Astrocyte (in vitro differentiated cells and primary cell): ENCODE data around the gene SMARCA4. TPM values are rescaled to one million over a fixed set of nuclear protein-coding genes. Genes with fewer than 3 reads are reported as not detected.
"Not testable (repeated sequence)": the region's sequence is repeated elsewhere in the genome, so short reads cannot be mapped to it uniquely, and the experiment has no call there.

Experiments used
- DNase-seq: peaks from one replicate; pipeline ENCODE4 v3.0.0-alpha.2; 2010; ENCODE audit warnings: low read depth
- FAIRE-seq: peaks from 2 replicates; lab custom pipeline; 2011; peaks lifted over from hg19 to GRCh38; lab: Jason Lieb, UNC
- H2AFZ ChIP-seq: 2 replicates; pipeline ENCODE4 v1.6.0; 2012; ENCODE audit warnings: low read depth, low read length, inconsistent platforms
- H3K27ac ChIP-seq: 2 replicates; pipeline ENCODE4 v1.5.1; 2011; ENCODE audit warnings: low read depth, low read length, inconsistent platforms
- H3K27me3 ChIP-seq: 2 replicates; pipeline ENCODE4 v1.6.0; 2011; ENCODE audit warnings: low read length, inconsistent platforms; ENCODE audit not compliant: insufficient read depth
- H3K36me3 ChIP-seq: 2 replicates; pipeline ENCODE4 v1.5.1; 2011; ENCODE audit warnings: low read length, inconsistent platforms; ENCODE audit not compliant: insufficient read depth
- H3K4me1 ChIP-seq: 2 replicates; pipeline ENCODE4 v1.5.1; 2011; ENCODE audit warnings: low read length, inconsistent platforms; ENCODE audit not compliant: insufficient read depth
- H3K4me2 ChIP-seq: 2 replicates; pipeline ENCODE4 v1.6.0; 2012; ENCODE audit warnings: low read length, inconsistent platforms
- H3K4me3 ChIP-seq: 2 replicates; pipeline ENCODE4 v1.5.1; 2011; ENCODE audit warnings: low read depth, mild to moderate bottlenecking, low read length, inconsistent platforms; ENCODE audit not compliant: insufficient read depth
- H3K79me2 ChIP-seq: 2 replicates; pipeline ENCODE4 v1.6.0; 2012; ENCODE audit warnings: mild to moderate bottlenecking, low read length, inconsistent platforms; ENCODE audit not compliant: insufficient read depth
- H3K9ac ChIP-seq: 2 replicates; pipeline ENCODE4 v1.6.0; 2012; ENCODE audit warnings: mild to moderate bottlenecking, low read length, inconsistent platforms
- H3K9me3 ChIP-seq: 2 replicates; pipeline ENCODE4 v1.5.1; 2012; ENCODE audit warnings: low read depth, mild to moderate bottlenecking, low read length, inconsistent platforms; ENCODE audit not compliant: insufficient read depth
- H4K20me1 ChIP-seq: 2 replicates; pipeline ENCODE4 v1.6.0; 2012; ENCODE audit warnings: low read length, inconsistent platforms; ENCODE audit not compliant: insufficient read depth
- H3K27ac Mint-ChIP-seq: one replicate; pipeline ENCODE4 v1.8.0; 2021; ENCODE audit warnings: mild to moderate bottlenecking, mixed read lengths; ENCODE audit not compliant: unreplicated experiment
- H3K27me3 Mint-ChIP-seq: one replicate; pipeline ENCODE4 v1.8.0; 2021; ENCODE audit warnings: low read depth, mixed read lengths; ENCODE audit not compliant: unreplicated experiment
- H3K36me3 Mint-ChIP-seq: one replicate; pipeline ENCODE4 v1.8.0; 2021; ENCODE audit warnings: low read depth, mixed read lengths; ENCODE audit not compliant: unreplicated experiment
- H3K4me1 Mint-ChIP-seq: one replicate; pipeline ENCODE4 v1.8.0; 2021; ENCODE audit warnings: low read depth, mixed read lengths; ENCODE audit not compliant: unreplicated experiment
- H3K4me3 Mint-ChIP-seq: one replicate; pipeline ENCODE4 v1.8.0; 2021; ENCODE audit warnings: mild to moderate bottlenecking, moderate library complexity, mixed read lengths; ENCODE audit not compliant: unreplicated experiment
- H3K9me3 Mint-ChIP-seq: one replicate; pipeline ENCODE4 v1.8.0; 2021; ENCODE audit warnings: mild to moderate bottlenecking, mixed read lengths; ENCODE audit not compliant: unreplicated experiment
- EZH2 ChIP-seq: IDR thresholded peaks from 2 replicates; pipeline ENCODE4 v1.6.1; 2012; ENCODE audit warnings: mild to moderate bottlenecking, low read length, inconsistent platforms; ENCODE audit not compliant: insufficient read depth
- total RNA-seq: library from RNA; stranded (reverse); gene quantifications from 2 replicates; pipeline ENCODE4 v1.2.1, GENCODE V29; 2021
- TF ChIP-seq, protein P1 (sequence below): IDR thresholded peaks from 2 replicates; pipeline ENCODE4 v1.5.1; 2011; ENCODE audit warnings: low read depth, mild to moderate bottlenecking, inconsistent platforms, low read length, moderate library complexity; ENCODE audit not compliant: insufficient read depth

Gene SMARCA4
- total RNA-seq, 1 donor from 2014 or later = 159 TPM

DNA sequence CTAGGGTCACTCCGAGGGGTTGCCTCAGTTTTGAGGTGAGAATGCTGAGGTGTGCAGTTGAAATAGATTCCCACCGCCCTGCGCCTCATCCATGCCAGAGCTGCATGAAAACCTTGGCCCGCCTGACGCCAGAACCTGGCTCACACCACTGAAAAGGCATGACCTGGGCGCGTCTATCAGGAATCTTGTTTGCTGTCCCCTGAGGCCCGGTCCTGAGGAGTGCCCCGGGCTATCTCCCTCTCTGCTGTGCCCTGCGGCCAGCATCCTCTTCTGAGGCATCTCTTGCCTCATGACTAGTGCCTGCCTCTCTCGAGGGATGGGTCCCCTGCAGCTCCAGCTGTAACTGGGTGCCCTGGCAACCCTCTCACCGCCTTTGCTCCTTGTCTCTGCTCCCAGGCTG is 28.1 kb downstream of the SMARCA4 start:
- DNase-seq (no peak), FAIRE-seq (no peak)
- H3K9me3 Mint-ChIP-seq = no peaks in the 10 kb centered on the region
- no peaks in the 10 kb centered on the region for H3K27me3 Mint-ChIP-seq
- Histone ChIP-seq H3K9me3 (no peaks in the 10 kb centered on the region), H3K79me2 (peaks cover 33% of the 10 kb centered on the region), H3K4me1 (no peaks in the 10 kb centered on the region), H4K20me1 (peaks cover 61% of the 10 kb centered on the region), H3K9ac (no peak overlapping the region), H3K4me2 (no peak overlapping the region), H3K27me3 (no peaks in the 10 kb centered on the region), H3K27ac (no peak overlapping the region), H2AFZ (no peak overlapping the region), H3K36me3 (peaks cover 28% of the 10 kb centered on the region), H3K4me3 (no peak overlapping the region)
- no peak overlapping the region for H3K27ac Mint-ChIP-seq
- H3K4me3 Mint-ChIP-seq = no peak overlapping the region
- H3K36me3 Mint-ChIP-seq = peaks cover 17% of the 10 kb centered on the region
- TF ChIP-seq EZH2 = no peak
- TF ChIP-seq, protein P1, sequence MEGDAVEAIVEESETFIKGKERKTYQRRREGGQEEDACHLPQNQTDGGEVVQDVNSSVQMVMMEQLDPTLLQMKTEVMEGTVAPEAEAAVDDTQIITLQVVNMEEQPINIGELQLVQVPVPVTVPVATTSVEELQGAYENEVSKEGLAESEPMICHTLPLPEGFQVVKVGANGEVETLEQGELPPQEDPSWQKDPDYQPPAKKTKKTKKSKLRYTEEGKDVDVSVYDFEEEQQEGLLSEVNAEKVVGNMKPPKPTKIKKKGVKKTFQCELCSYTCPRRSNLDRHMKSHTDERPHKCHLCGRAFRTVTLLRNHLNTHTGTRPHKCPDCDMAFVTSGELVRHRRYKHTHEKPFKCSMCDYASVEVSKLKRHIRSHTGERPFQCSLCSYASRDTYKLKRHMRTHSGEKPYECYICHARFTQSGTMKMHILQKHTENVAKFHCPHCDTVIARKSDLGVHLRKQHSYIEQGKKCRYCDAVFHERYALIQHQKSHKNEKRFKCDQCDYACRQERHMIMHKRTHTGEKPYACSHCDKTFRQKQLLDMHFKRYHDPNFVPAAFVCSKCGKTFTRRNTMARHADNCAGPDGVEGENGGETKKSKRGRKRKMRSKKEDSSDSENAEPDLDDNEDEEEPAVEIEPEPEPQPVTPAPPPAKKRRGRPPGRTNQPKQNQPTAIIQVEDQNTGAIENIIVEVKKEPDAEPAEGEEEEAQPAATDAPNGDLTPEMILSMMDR = no peak
- H3K4me1 Mint-ChIP-seq = no peaks in the 10 kb centered on the region

DNA sequence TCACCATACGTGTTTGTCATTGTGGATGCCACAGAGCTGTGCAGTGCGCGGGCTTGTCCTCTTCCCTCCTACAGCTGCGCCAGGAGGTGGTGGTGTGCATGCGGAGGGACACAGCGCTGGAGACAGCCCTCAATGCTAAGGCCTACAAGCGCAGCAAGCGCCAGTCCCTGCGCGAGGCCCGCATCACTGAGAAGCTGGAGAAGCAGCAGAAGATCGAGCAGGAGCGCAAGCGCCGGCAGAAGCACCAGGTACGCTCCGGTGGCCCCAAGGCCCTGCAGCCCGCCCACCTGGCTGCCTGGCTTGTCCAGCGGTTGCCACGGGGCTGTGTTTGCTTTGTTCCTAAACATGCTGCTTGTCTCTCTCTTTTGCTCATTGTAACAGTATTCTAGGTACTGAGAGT is 30.2 kb downstream of the SMARCA4 start:
- FAIRE-seq (no peak), DNase-seq (no peak)
- no peak overlapping the region for H3K4me3 Mint-ChIP-seq
- H3K4me3 ChIP-seq = no peak overlapping the region
- H3K27me3 ChIP-seq = no peaks in the 10 kb centered on the region
- H3K36me3 ChIP-seq = peaks cover 26% of the 10 kb centered on the region
- peaks cover 18% of the 10 kb centered on the region for H3K36me3 Mint-ChIP-seq
- no peak overlapping the region for H3K4me2 ChIP-seq
- H3K9ac ChIP-seq = no peak overlapping the region
- no peak overlapping the region for H2AFZ ChIP-seq
- peaks cover 54% of the 10 kb centered on the region for H4K20me1 ChIP-seq
- no peaks in the 10 kb centered on the region for H3K9me3 ChIP-seq
- H3K79me2 ChIP-seq = peaks cover 16% of the 10 kb centered on the region
- no peak overlapping the region for H3K27ac ChIP-seq
- no peaks in the 10 kb centered on the region for H3K27me3 Mint-ChIP-seq
- no peaks in the 10 kb centered on the region for H3K9me3 Mint-ChIP-seq
- no peaks in the 10 kb centered on the region for H3K4me1 ChIP-seq
- no peaks in the 10 kb centered on the region for H3K4me1 Mint-ChIP-seq
- TF ChIP-seq, protein P1 = no peak
- TF ChIP-seq EZH2 = no peak
- no peak overlapping the region for H3K27ac Mint-ChIP-seq

DNA sequence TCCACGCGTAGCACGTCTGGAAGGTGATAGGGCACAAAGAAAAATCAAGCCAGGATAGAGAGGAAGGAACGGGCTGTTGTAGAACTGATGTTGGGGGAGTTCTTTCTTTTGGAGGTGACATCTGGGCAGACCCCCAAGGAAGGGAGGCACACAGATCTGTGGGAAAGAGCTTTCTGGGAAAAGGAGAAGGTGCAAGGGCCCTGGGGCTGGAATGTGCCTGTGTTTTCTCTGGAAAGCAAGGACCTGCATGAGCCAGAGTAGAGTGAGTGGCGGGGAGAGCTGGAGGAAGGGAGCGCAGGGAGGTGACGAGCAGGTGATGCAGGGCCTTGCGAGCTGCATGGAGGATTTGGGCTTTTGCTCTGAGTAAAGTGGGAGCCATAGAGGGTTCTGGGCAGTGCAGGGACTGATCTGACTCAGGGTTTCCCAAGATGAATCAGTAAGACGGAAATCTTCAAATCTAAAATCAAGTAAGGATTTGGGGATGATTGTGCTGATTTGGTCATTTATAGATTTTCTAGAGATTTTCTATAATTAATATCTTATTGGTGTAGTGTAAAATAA is 30.8 kb downstream of the SMARCA4 start:
- no peaks in the 10 kb centered on the region for H3K4me1 ChIP-seq

DNA sequence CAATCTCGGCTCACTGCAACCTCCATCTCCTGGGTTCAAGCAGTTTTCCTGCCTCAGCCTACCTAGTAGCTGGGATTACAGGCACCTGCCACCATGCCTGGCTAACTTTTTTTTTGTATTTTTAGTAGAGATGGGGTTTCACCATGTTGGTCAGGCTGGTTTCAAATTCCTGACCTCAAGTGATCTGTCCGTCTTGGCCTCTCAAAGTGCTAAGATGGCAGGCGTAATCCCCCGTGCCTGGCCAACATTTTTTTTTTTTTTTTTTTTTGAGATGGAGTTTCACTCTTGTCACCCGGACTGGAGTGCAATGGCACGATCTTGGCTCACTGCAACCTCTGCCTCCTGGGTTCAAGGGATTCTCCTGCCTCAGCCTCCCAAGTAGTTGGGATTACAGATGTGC is 31.3 kb downstream of the SMARCA4 start:
- peaks cover 24% of the 10 kb centered on the region for H3K36me3 Mint-ChIP-seq
- not testable (repeated sequence) for H3K4me2 ChIP-seq, H3K4me1 Mint-ChIP-seq, H3K27me3 ChIP-seq, H2AFZ ChIP-seq, H3K9me3 Mint-ChIP-seq, H3K4me3 ChIP-seq, H3K27ac ChIP-seq, DNase-seq, H3K4me1 ChIP-seq, H3K4me3 Mint-ChIP-seq, H3K9me3 ChIP-seq, FAIRE-seq, H3K27ac Mint-ChIP-seq, H3K27me3 Mint-ChIP-seq, H3K9ac ChIP-seq, H3K79me2 ChIP-seq
- peaks cover 34% of the 10 kb centered on the region for H3K36me3 ChIP-seq
- H4K20me1 ChIP-seq = peaks cover 43% of the 10 kb centered on the region

More for the DNA sequence above, 30.8 kb downstream of the SMARCA4 start:
- no peak for FAIRE-seq
- H3K36me3 ChIP-seq = peaks cover 32% of the 10 kb centered on the region
- TF ChIP-seq EZH2 = no peak
- TF ChIP-seq, protein P1 = no peak
- H3K27ac ChIP-seq = no peak overlapping the region
- Mint-ChIP-seq H3K9me3 (no peaks in the 10 kb centered on the region), H3K4me1 (no peaks in the 10 kb centered on the region), H3K27me3 (no peaks in the 10 kb centered on the region), H3K4me3 (no peak overlapping the region), H3K27ac (no peak overlapping the region), H3K36me3 (peaks cover 22% of the 10 kb centered on the region)
- no peak overlapping the region for H3K4me2 ChIP-seq
- DNase-seq = no peak
- peaks cover 11% of the 10 kb centered on the region for H3K79me2 ChIP-seq
- no peak overlapping the region for H3K4me3 ChIP-seq
- no peak overlapping the region for H3K9ac ChIP-seq
- peaks cover 49% of the 10 kb centered on the region for H4K20me1 ChIP-seq
- no peak overlapping the region for H2AFZ ChIP-seq
- no peaks in the 10 kb centered on the region for H3K9me3 ChIP-seq
- no peaks in the 10 kb centered on the region for H3K27me3 ChIP-seq
